T-helper 2 cell treated with Interferon-gamma antibody and Interleukin-4, amounts not matched to agents 5 μg/mL and 100 μg/mL, for 36 hours (primary cell): ENCODE results near the gene APC2.

Experiments
- DNase-seq: peaks from one replicate; pipeline ENCODE4 v3.0.0; 2021; ENCODE audit warnings: low spot score
- H3K27ac Mint-ChIP-seq: one replicate; pipeline ENCODE4 v1.8.0; 2021; ENCODE audit warnings: mild to moderate bottlenecking, mixed read lengths
- H3K27me3 Mint-ChIP-seq: one replicate; pipeline ENCODE4 v1.8.0; 2021; ENCODE audit warnings: low read depth, mixed read lengths
- H3K36me3 Mint-ChIP-seq: one replicate; pipeline ENCODE4 v1.8.0; 2021; ENCODE audit warnings: low read depth, mixed read lengths
- H3K4me1 Mint-ChIP-seq: one replicate; pipeline ENCODE4 v1.8.0; 2021; ENCODE audit warnings: low read depth, mixed read lengths
- H3K4me3 Mint-ChIP-seq: one replicate; pipeline ENCODE4 v1.8.0; 2022; ENCODE audit warnings: mild to moderate bottlenecking, moderate library complexity, mixed read lengths
- H3K9me3 Mint-ChIP-seq: one replicate; pipeline ENCODE4 v1.8.0; 2021; ENCODE audit warnings: mixed read lengths

The APC2 gene, protein sequence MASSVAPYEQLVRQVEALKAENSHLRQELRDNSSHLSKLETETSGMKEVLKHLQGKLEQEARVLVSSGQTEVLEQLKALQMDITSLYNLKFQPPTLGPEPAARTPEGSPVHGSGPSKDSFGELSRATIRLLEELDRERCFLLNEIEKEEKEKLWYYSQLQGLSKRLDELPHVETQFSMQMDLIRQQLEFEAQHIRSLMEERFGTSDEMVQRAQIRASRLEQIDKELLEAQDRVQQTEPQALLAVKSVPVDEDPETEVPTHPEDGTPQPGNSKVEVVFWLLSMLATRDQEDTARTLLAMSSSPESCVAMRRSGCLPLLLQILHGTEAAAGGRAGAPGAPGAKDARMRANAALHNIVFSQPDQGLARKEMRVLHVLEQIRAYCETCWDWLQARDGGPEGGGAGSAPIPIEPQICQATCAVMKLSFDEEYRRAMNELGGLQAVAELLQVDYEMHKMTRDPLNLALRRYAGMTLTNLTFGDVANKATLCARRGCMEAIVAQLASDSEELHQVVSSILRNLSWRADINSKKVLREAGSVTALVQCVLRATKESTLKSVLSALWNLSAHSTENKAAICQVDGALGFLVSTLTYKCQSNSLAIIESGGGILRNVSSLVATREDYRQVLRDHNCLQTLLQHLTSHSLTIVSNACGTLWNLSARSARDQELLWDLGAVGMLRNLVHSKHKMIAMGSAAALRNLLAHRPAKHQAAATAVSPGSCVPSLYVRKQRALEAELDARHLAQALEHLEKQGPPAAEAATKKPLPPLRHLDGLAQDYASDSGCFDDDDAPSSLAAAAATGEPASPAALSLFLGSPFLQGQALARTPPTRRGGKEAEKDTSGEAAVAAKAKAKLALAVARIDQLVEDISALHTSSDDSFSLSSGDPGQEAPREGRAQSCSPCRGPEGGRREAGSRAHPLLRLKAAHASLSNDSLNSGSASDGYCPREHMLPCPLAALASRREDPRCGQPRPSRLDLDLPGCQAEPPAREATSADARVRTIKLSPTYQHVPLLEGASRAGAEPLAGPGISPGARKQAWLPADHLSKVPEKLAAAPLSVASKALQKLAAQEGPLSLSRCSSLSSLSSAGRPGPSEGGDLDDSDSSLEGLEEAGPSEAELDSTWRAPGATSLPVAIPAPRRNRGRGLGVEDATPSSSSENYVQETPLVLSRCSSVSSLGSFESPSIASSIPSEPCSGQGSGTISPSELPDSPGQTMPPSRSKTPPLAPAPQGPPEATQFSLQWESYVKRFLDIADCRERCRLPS (N-terminal part only)

DNA sequence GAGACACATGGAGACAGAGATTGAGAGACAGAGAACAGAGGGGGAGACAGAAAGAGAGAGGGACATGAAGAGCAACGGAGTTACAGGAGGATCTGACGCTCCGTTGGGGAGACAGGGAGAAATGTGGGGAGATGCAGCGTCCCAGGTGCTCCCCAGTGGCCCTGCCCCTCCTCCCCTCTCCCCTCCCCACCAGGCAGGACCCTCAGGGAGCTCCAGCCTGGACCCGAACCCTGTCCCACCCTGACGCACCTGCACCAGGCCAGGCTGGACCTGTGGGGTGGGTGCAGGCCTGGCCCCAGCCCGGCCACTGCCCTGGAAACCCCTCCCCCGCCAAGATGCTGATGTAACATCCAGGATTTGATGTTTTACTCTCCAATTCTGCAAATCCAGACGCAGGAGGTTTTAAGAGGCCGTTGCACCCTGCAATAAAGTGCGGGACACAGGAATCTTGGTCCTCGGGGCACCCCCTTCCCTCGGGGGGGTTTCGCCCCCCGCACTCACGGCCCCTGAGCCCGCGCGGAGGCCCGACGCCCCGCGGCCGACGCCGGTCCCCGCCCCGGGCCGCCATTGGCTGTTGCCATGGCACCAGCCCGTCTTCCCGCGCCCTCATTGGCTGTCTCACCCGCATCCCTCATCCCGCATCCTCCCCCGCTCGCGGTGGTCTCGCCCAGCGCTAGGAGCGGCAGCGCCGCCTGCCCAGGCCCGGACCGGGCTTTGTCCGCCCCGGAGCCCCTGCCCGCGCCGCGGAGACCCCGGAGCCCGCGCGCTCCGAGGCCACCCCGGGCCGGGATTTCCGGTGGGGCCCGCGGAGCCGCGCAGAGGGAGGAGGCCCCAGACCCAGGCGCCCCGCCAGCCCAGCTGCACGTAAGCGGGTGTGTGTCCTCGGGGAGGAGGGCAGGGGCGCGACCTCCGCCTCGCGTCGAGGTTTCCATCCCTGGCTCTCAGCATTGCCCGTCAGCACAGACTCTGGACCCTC is at the start of gene APC2:
Gene APC2, plus strand, starts transcription at position 655 of the 976 bp plus-strand sequence. CDS start 2,881 bp downstream, outside the sequence.
- no peaks in the 10 kb centered on the region for H3K36me3 Mint-ChIP-seq
- peaks cover 53% of the 10 kb centered on the region for H3K27me3 Mint-ChIP-seq
- peak within 1 kb of the TSS; percentile 29 for H3K4me3 Mint-ChIP-seq
- H3K27ac Mint-ChIP-seq, result no peak within 1 kb of the TSS
- no peaks in the 10 kb centered on the region for H3K9me3 Mint-ChIP-seq
- peaks cover 4% of the 10 kb centered on the region for H3K4me1 Mint-ChIP-seq
- no peak for DNase-seq

GRCh38 chr19:1400281-1401137 is 49.4 kb upstream of the APC2 start:
- DNase-seq, result no peak
- peaks cover 2% of the 10 kb centered on the region for H3K27me3 Mint-ChIP-seq

DNA sequence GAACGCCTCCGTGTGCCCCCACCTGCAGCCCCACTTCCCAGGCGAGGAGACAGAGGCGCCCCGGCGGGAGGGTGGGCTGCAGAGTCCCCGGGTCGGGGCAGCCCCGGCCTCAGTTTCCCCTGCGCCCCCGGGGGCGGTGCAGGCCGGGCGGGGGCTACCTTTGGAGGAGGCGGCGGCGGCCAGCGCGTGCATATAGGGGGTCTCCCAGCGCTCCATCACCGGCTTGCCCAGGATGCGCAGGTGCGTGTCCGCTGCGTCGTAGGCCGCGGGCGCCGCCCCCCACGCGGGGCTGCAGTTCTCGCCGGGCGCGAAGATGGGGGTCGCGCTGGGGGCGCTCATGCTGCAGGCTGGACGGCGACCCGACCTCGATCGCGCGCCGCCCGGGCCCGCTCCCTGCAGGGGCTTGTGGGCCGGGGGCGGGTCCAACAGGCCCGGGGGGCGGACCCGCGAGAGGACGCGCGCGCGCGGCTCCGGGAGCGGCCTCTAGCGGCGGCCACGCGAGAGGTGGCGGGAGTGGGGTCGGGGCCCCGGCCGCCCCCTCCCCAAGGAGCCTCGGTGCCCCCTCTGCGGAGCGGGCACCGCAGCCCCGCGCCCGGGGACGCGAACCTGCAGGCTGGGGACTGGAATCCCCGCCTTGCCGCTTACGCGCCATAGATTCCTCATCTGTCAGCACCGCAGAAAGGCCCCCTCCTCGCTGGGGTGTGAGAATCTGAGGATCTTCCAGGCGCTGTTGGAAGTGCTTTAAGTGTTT is 48.6 kb upstream of the APC2 start, which contains the start of gene GAMT:
Gene GAMT, minus strand, starts transcription at position 405 of the 751 bp plus-strand sequence. Its CDS starts 66 bp downstream, at position 339.
- Mint-ChIP-seq H3K27ac (no peak within 1 kb of the TSS), H3K9me3 (no peaks in the 10 kb centered on the region), H3K27me3 (peaks cover 2% of the 10 kb centered on the region), H3K36me3 (no peaks in the 10 kb centered on the region), H3K4me1 (peaks cover 10% of the 10 kb centered on the region), H3K4me3 (peak within 1 kb of the TSS; percentile 71)
- DNase-seq, result peak; percentile 63

More at GRCh38 chr19:1400281-1401137, 49.4 kb upstream of the APC2 start:
- peaks cover 9% of the 10 kb centered on the region for H3K4me1 Mint-ChIP-seq
- H3K4me3 Mint-ChIP-seq, result peak overlapping the region; percentile 71
- no peak overlapping the region for H3K27ac Mint-ChIP-seq
- no peaks in the 10 kb centered on the region for H3K36me3 Mint-ChIP-seq
- no peaks in the 10 kb centered on the region for H3K9me3 Mint-ChIP-seq

- Mint-ChIP-seq H3K36me3 (no peaks in the 10 kb centered on the region), H3K27me3 (peaks cover 2% of the 10 kb centered on the region), H3K4me3 (peak overlapping the region; percentile 62), H3K9me3 (no peaks in the 10 kb centered on the region), H3K4me1 (peaks cover 13% of the 10 kb centered on the region), H3K27ac (no peak overlapping the region)
- DNase-seq, result no peak
Observed at GRCh38 chr19:1401889-1402217, 48.1 kb upstream of the APC2 start.

DNA sequence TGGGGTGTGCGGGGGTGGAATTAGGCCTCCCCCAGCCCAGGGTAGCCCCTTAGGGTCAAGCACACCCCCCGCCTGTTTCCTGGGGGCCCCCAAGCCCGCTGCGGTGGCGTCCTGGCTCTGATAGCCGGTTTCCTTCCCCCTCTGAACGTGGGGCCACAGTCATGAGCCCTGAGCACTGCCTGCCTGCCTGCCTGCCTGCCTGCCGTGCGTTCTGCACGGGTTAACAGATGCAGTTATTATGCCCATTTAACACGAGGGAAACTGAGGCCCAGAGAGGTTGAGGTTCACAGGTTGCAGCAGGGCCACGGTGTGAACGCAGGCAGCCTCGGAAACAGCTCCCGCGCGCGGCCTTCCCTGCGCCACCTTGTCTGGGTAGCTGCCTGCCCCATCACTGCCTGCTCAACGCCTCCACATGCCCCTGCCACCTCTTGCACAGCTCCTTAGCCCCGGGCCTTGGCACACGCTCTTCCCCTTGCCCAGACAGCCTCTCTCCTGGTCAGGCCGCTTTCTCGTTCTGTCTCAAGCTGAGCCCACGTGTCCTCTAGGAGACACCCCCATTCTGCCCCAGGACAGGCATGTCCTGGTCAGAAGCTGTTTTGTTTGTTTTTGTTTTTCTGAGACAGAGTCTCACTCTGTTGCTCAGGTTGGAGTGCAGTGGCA is 47.4 kb upstream of the APC2 start:
- Mint-ChIP-seq H3K4me1 (peaks cover 13% of the 10 kb centered on the region), H3K27me3 (peaks cover 2% of the 10 kb centered on the region), H3K4me3 (peak overlapping the region; percentile 70), H3K9me3 (no peaks in the 10 kb centered on the region), H3K36me3 (no peaks in the 10 kb centered on the region), H3K27ac (peak overlapping the region; percentile 2)
- no peak for DNase-seq

GRCh38 chr19:1406774-1407527 is 43.0 kb upstream of the APC2 start:
- H3K4me1 Mint-ChIP-seq, result peaks cover 32% of the 10 kb centered on the region
- peaks cover 2% of the 10 kb centered on the region for H3K27me3 Mint-ChIP-seq
- H3K9me3 Mint-ChIP-seq, result no peaks in the 10 kb centered on the region
- H3K36me3 Mint-ChIP-seq, result peaks cover 27% of the 10 kb centered on the region
- DNase-seq, result peak; percentile 100
- H3K27ac Mint-ChIP-seq, result peak overlapping the region; percentile 84
- H3K4me3 Mint-ChIP-seq, result peak overlapping the region; percentile 74

DNA sequence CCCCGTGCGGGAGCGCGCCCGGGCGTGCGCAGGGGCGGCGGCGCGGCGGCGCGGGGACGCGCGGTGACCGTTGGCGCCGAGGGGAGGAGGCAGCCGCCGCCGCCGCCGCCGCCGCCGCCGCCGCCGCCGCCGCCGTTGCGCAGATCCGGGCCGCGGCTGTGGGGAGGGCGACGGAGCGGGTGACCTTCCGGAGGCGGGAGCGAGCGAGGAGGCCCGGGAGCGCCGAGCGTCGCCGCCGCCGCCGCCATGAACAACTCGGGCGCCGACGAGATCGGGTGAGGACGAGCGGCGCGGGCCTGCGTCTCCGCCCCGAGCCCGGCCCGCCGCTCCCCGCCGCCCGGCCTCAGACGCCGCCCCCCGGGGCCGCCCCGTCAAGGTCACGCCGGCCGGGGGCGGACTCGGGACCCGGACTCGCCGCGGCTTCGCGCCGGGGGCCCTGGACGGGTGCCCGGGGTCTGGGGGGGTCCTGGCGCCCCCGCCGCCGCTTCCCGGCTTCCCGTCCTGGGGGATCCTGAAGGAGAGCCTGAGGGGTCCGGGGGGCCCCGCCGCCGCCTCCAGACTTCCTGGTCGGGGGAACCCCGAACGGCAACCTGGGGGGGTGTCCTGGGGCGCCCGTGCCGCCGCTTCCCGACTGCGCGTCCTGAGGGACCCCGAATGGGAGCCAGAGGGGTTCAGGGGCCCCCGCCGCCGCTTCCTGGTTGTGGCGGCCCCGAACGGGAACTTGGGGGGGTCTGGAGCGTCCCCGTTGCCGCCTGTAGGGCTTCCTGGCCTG is 42.2 kb upstream of the APC2 start, which contains the start of gene DAZAP1:
Gene DAZAP1, plus strand, starts transcription at position 59 of the 772 bp plus-strand sequence. Its CDS starts 188 bp downstream, at position 247.
- H3K9me3 Mint-ChIP-seq, result no peaks in the 10 kb centered on the region
- H3K4me1 Mint-ChIP-seq, result peaks cover 29% of the 10 kb centered on the region
- DNase-seq, result no peak
- H3K4me3 Mint-ChIP-seq, result peak within 1 kb of the TSS; percentile 98
- peaks cover 27% of the 10 kb centered on the region for H3K36me3 Mint-ChIP-seq
- H3K27ac Mint-ChIP-seq, result peak within 1 kb of the TSS; percentile 84
- peaks cover 2% of the 10 kb centered on the region for H3K27me3 Mint-ChIP-seq

GRCh38 chr19:1408300-1409203 is 41.4 kb upstream of the APC2 start:
- Mint-ChIP-seq H3K4me3 (peak overlapping the region; percentile 98), H3K4me1 (peaks cover 27% of the 10 kb centered on the region), H3K27me3 (no peaks in the 10 kb centered on the region), H3K9me3 (no peaks in the 10 kb centered on the region), H3K36me3 (peaks cover 27% of the 10 kb centered on the region), H3K27ac (peak overlapping the region; percentile 95)
- peak; percentile 48 for DNase-seq

- DNase-seq, result no peak
- Mint-ChIP-seq H3K4me1 (peaks cover 28% of the 10 kb centered on the region), H3K36me3 (peaks cover 27% of the 10 kb centered on the region), H3K9me3 (no peaks in the 10 kb centered on the region), H3K27ac (peak overlapping the region; percentile 95), H3K27me3 (no peaks in the 10 kb centered on the region), H3K4me3 (peak overlapping the region; percentile 98)
Observed at GRCh38 chr19:1409204-1410005, 40.5 kb upstream of the APC2 start.
